H9 (cell line): Measurements from ENCODE around the gene PRR27. TPM values are rescaled to one million over a fixed set of nuclear protein-coding genes. Genes with fewer than 3 reads are reported as not detected.
"Not testable (repeated sequence)": the region's sequence is repeated elsewhere in the genome, so short reads cannot be mapped to it uniquely, and the experiment has no call there.

ENCODE experiments used
- DNase-seq: peaks from one replicate; pipeline ENCODE4 v3.0.0-alpha.2; 2017
- H2AFZ ChIP-seq: one replicate; pipeline ENCODE4 v1.6.1; 2013; ENCODE audit warnings: mild to moderate bottlenecking, low read length, control low read depth, moderate library complexity
- H2AK5ac ChIP-seq: 2 replicates; pipeline ENCODE4 v1.6.1; 2013; ENCODE audit warnings: low read length, control low read depth, mixed read lengths; ENCODE audit not compliant: insufficient read length
- H2BK120ac ChIP-seq: one replicate; pipeline ENCODE4 v1.6.1; 2013; ENCODE audit warnings: low read depth, mild to moderate bottlenecking, low read length, control low read depth, inconsistent platforms; ENCODE audit not compliant: poor library complexity, severe bottlenecking
- H2BK12ac ChIP-seq: 2 replicates; pipeline ENCODE4 v1.6.1; 2013; ENCODE audit warnings: low read length, control low read depth, mixed read lengths, low read depth; ENCODE audit not compliant: insufficient read length
- H2BK15ac ChIP-seq: 2 replicates; pipeline ENCODE4 v1.6.1; 2013; ENCODE audit warnings: low read depth, low read length, control low read depth
- H2BK20ac ChIP-seq: one replicate; pipeline ENCODE4 v1.6.1; 2013; ENCODE audit warnings: low read depth, mild to moderate bottlenecking, low read length, control low read depth, inconsistent platforms; ENCODE audit not compliant: poor library complexity, severe bottlenecking
- H2BK5ac ChIP-seq: 2 replicates; pipeline ENCODE4 v1.6.1; 2013; ENCODE audit warnings: low read length, control low read depth, mixed read lengths; ENCODE audit not compliant: insufficient read length
- H3K14ac ChIP-seq: 2 replicates; pipeline ENCODE4 v1.6.1; 2013; ENCODE audit warnings: low read length, control low read depth; ENCODE audit not compliant: insufficient read depth
- H3K18ac ChIP-seq: 2 replicates; pipeline ENCODE4 v1.6.1; 2013; ENCODE audit warnings: low read depth, mild to moderate bottlenecking, mixed read lengths, low read length, control low read depth; ENCODE audit not compliant: insufficient read length
- H3K23ac ChIP-seq: 2 replicates; pipeline ENCODE4 v1.6.1; 2013; ENCODE audit warnings: low read length, control low read depth, mixed read lengths, low read depth; ENCODE audit not compliant: insufficient read length
- H3K23me2 ChIP-seq: 2 replicates; pipeline ENCODE4 v1.6.1; 2013; ENCODE audit warnings: low read depth, mild to moderate bottlenecking, mixed read lengths, low read length, control low read depth; ENCODE audit not compliant: insufficient read length, poor library complexity, severe bottlenecking
- H3K27ac ChIP-seq: 2 replicates; pipeline ENCODE4 v1.5.1; 2013; ENCODE audit warnings: low read length, control low read depth, mixed read lengths, low read depth; ENCODE audit not compliant: insufficient read length
- H3K27me3 ChIP-seq: 2 replicates; pipeline ENCODE4 v1.6.1; 2013; ENCODE audit warnings: low read length, control low read depth, inconsistent platforms; ENCODE audit not compliant: insufficient read depth
- H3K4ac ChIP-seq: 2 replicates; pipeline ENCODE4 v1.6.1; 2013; ENCODE audit warnings: low read depth, mild to moderate bottlenecking, control low read depth, inconsistent platforms, low read length, moderate library complexity
- H3K4me1 ChIP-seq: 2 replicates; pipeline ENCODE4 v1.6.1; 2013; ENCODE audit warnings: low read length, control low read depth, inconsistent platforms; ENCODE audit not compliant: insufficient read depth
- H3K4me2 ChIP-seq: 2 replicates; pipeline ENCODE4 v1.6.1; 2013; ENCODE audit warnings: low read length, control low read depth, mixed read lengths; ENCODE audit not compliant: insufficient read length, insufficient read depth
- H3K56ac ChIP-seq: 2 replicates; pipeline ENCODE4 v1.6.1; 2013; ENCODE audit warnings: low read depth, mild to moderate bottlenecking, mixed read lengths, low read length, control low read depth; ENCODE audit not compliant: insufficient read length
- H3K79me1 ChIP-seq: 2 replicates; pipeline ENCODE4 v1.6.1; 2013; ENCODE audit warnings: low read depth, mild to moderate bottlenecking, moderate library complexity, low read length, control low read depth, inconsistent platforms; ENCODE audit not compliant: insufficient read depth, poor library complexity, severe bottlenecking
- H3K79me2 ChIP-seq: 2 replicates; pipeline ENCODE4 v1.6.1; 2013; ENCODE audit warnings: low read length, control low read depth, inconsistent platforms; ENCODE audit not compliant: insufficient read depth
- H3K9ac ChIP-seq: 2 replicates; pipeline ENCODE4 v1.6.1; 2013; ENCODE audit warnings: low read length, control low read depth, mixed read lengths; ENCODE audit not compliant: insufficient read length; ENCODE audit errors: extremely low read depth
- H3K9me3 ChIP-seq: one replicate; pipeline ENCODE4 v1.6.1; 2013; ENCODE audit warnings: low read depth, low read length, inconsistent platforms; ENCODE audit not compliant: control insufficient read depth
- H3T11ph ChIP-seq: one replicate; pipeline ENCODE4 v1.6.1; 2013; ENCODE audit warnings: mild to moderate bottlenecking, low read length, control low read depth, inconsistent platforms
- H4K20me1 ChIP-seq: one replicate; pipeline ENCODE4 v1.6.1; 2013; ENCODE audit not compliant: control insufficient read depth, insufficient read length, insufficient read depth
- H4K5ac ChIP-seq: 2 replicates; pipeline ENCODE4 v1.6.1; 2013; ENCODE audit warnings: low read depth, mild to moderate bottlenecking, mixed read lengths, low read length, control low read depth; ENCODE audit not compliant: insufficient read length
- H4K8ac ChIP-seq: replicated peaks from 2 replicates; pipeline ENCODE4 v1.6.1; 2013; ENCODE audit warnings: low read length, control low read depth, mixed read lengths, low read depth; ENCODE audit not compliant: insufficient read length
- H4K91ac ChIP-seq: 2 replicates; pipeline ENCODE4 v1.6.1; 2013; ENCODE audit warnings: low read depth, mild to moderate bottlenecking, moderate library complexity, mixed read lengths, low read length, control low read depth; ENCODE audit not compliant: insufficient read length
- H3K27ac Mint-ChIP-seq, 3 experiments: 2 replicates in 2 of 3; 3 replicates in 1 of 3; pipeline ENCODE4 v1.8.0; 2020 to 2021; ENCODE audit warnings: mixed read lengths in 3 of 3, mild to moderate bottlenecking in 1 of 3, moderate library complexity in 1 of 3
- H3K27me3 Mint-ChIP-seq: 2 replicates; pipeline ENCODE4 v1.8.0; 2021; ENCODE audit warnings: low read depth, mild to moderate bottlenecking, moderate library complexity, mixed read lengths
- H3K36me3 Mint-ChIP-seq, 3 experiments: 2 replicates in 2 of 3; 3 replicates in 1 of 3; pipeline ENCODE4 v1.8.0; 2020 to 2021; ENCODE audit warnings: low read depth in 3 of 3, mixed read lengths in 3 of 3; ENCODE audit not compliant: insufficient read depth in 1 of 3
- H3K4me1 Mint-ChIP-seq, 2 experiments: 2 replicates each; pipeline ENCODE4 v1.8.0; 2020; ENCODE audit warnings: mixed read lengths in 2 of 2
- H3K4me3 Mint-ChIP-seq, 2 experiments: 2 replicates in 1 of 2; 3 replicates in 1 of 2; pipeline ENCODE4 v1.8.0; 2020 to 2021; ENCODE audit warnings: mild to moderate bottlenecking in 2 of 2, mixed read lengths in 2 of 2, moderate library complexity in 1 of 2
- H3K9me3 Mint-ChIP-seq, 2 experiments: 2 replicates in 1 of 2; 3 replicates in 1 of 2; pipeline ENCODE4 v1.8.0; 2020; ENCODE audit warnings: mild to moderate bottlenecking in 2 of 2, mixed read lengths in 2 of 2, moderate library complexity in 1 of 2
- WGBS: extraction: QIAGEN DNeasy Blood & Tissue Kit; methylation state at CpG from one replicate; pipeline ENCODE4 v1.1.7; 2013; ENCODE audit warnings: missing lambda C conversion rate, low lambda C conversion rate, mixed read lengths; ENCODE audit not compliant: insufficient read length; ENCODE audit errors: extremely low coverage; 5-methylcytosine and 5-hydroxymethylcytosine counted together
- total RNA-seq: library from RNA; stranded (reverse); gene quantifications from 2 replicates; pipeline ENCODE4 v1.2.1, GENCODE V29; 2021
- TF ChIP-seq, protein P1 (sequence below): fragments of 200-600 bp; sonication (generic); conservative IDR thresholded peaks from 3 replicates; pipeline ENCODE4 v1.8.0; 2021; ENCODE audit warnings: antibody characterized with exemption, mild to moderate bottlenecking

The PRR27 gene
- total RNA-seq, 1 experiment from 2014 or later, result not detected

DNA sequence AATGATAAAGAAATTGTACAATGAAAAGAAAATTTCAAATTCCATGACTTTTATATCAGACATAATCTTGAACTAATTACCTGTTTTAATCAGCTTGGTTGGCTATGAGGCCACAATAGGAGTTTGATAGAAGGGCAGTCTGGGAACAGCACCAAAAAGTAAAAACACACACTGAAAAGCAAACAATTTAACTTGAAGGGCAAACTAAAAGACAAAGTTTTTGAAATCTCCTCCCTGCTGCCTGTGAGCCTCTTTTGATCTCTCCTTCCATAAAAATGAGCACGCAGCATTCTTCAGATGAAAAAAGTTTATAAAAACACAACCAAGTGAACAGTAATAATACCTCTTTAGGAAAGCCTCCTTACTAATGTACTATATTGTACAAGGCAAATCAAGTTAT lies 49.6 kb downstream of the PRR27 start:
- no peak overlapping the region for H3K4me3 Mint-ChIP-seq
- no CpG with 5 or more reads among the region's 1 CpG for WGBS

DNA sequence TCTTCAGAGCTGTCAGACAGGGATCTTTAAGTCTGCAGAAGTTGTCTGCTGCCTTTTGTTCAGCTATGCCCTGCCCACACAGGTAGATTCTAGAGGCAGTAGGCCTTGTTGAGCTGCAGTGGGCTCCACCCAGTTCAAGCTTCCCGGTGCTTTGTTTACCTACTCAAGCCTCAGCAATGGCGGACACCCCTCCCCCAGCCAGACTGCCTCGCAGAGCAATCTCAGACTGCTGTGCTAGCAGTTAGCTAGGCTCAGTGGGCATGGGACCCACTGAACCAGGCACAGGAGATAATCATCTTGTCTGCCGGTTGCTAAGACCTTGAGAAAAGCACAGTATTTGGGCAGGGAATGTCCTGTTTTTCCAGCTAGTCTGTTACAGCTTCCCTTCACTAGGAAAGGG lies 58.7 kb downstream of the PRR27 start:
- not testable (repeated sequence) for H3K9me3 ChIP-seq, H3K18ac ChIP-seq, H3K36me3 Mint-ChIP-seq, H3K23ac ChIP-seq, H2BK120ac ChIP-seq, H2BK20ac ChIP-seq, H3K9ac ChIP-seq, H4K20me1 ChIP-seq, H2AFZ ChIP-seq, H3K27ac Mint-ChIP-seq, H3K4me1 ChIP-seq, H2BK12ac ChIP-seq, H3K79me1 ChIP-seq, H2AK5ac ChIP-seq, H4K8ac ChIP-seq, H3K79me2 ChIP-seq, H2BK15ac ChIP-seq, H4K5ac ChIP-seq, H3K23me2 ChIP-seq, H3K4me2 ChIP-seq, H3K27me3 Mint-ChIP-seq, H3K56ac ChIP-seq, H4K91ac ChIP-seq, DNase-seq, H3K4me1 Mint-ChIP-seq, H3T11ph ChIP-seq, H3K27me3 ChIP-seq, H3K4me3 Mint-ChIP-seq, H2BK5ac ChIP-seq, H3K9me3 Mint-ChIP-seq, H3K14ac ChIP-seq, H3K4ac ChIP-seq, H3K27ac ChIP-seq
- WGBS, result no CpG with 5 or more reads among the region's 4 CpGs

More for the DNA sequence above, 49.6 kb downstream of the PRR27 start:
- H3K27me3 Mint-ChIP-seq, result no peaks in the 10 kb centered on the region
- H2BK5ac ChIP-seq, result no peak overlapping the region
- TF ChIP-seq, protein P1, sequence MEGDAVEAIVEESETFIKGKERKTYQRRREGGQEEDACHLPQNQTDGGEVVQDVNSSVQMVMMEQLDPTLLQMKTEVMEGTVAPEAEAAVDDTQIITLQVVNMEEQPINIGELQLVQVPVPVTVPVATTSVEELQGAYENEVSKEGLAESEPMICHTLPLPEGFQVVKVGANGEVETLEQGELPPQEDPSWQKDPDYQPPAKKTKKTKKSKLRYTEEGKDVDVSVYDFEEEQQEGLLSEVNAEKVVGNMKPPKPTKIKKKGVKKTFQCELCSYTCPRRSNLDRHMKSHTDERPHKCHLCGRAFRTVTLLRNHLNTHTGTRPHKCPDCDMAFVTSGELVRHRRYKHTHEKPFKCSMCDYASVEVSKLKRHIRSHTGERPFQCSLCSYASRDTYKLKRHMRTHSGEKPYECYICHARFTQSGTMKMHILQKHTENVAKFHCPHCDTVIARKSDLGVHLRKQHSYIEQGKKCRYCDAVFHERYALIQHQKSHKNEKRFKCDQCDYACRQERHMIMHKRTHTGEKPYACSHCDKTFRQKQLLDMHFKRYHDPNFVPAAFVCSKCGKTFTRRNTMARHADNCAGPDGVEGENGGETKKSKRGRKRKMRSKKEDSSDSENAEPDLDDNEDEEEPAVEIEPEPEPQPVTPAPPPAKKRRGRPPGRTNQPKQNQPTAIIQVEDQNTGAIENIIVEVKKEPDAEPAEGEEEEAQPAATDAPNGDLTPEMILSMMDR, result no peak
- no peak overlapping the region for H3K27ac ChIP-seq
- H2AK5ac ChIP-seq, result no peak overlapping the region
- no peaks in the 10 kb centered on the region for H3K27me3 ChIP-seq
- H2BK12ac ChIP-seq, result no peak overlapping the region
- H3K4ac ChIP-seq, result no peak overlapping the region
- H2BK15ac ChIP-seq, result no peak overlapping the region
- H3T11ph ChIP-seq, result no peak overlapping the region
- H3K4me1 Mint-ChIP-seq, result no peaks in the 10 kb centered on the region
- H2BK120ac ChIP-seq, result no peak overlapping the region
- H3K9ac ChIP-seq, result no peak overlapping the region
- H2AFZ ChIP-seq, result no peak overlapping the region
- H4K20me1 ChIP-seq, result no peaks in the 10 kb centered on the region
- H3K27ac Mint-ChIP-seq, result no peak overlapping the region
- no peak overlapping the region for H2BK20ac ChIP-seq
- H3K18ac ChIP-seq, result no peak overlapping the region
- H3K56ac ChIP-seq, result no peak overlapping the region
- H3K4me1 ChIP-seq, result no peaks in the 10 kb centered on the region
- H3K14ac ChIP-seq, result no peak overlapping the region
- H4K91ac ChIP-seq, result no peak overlapping the region
- H4K5ac ChIP-seq, result no peak overlapping the region
- no peak for DNase-seq
- no peaks in the 10 kb centered on the region for H3K79me1 ChIP-seq
- no peaks in the 10 kb centered on the region for H3K36me3 Mint-ChIP-seq
- no peak overlapping the region for H4K8ac ChIP-seq
- H3K23ac ChIP-seq, result no peak overlapping the region
- H3K79me2 ChIP-seq, result no peaks in the 10 kb centered on the region
- no peaks in the 10 kb centered on the region; a peak in 1 of 5 replicates for H3K9me3 Mint-ChIP-seq
- no peaks in the 10 kb centered on the region for H3K23me2 ChIP-seq
- no peaks in the 10 kb centered on the region for H3K9me3 ChIP-seq
- H3K4me2 ChIP-seq, result no peak overlapping the region
